LHCN-M2 (cell line): ENCODE measurements around the gene FAM177B. TPM values are rescaled to one million over a fixed set of nuclear protein-coding genes. Genes with fewer than 3 reads are reported as not detected.
"Not testable (repeated sequence)": the region's sequence is repeated elsewhere in the genome, so short reads cannot be mapped to it uniquely, and the experiment has no call there.

Source experiments
- DNase-seq: peaks from one replicate; pipeline ENCODE4 v3.0.0-alpha.2; 2012; ENCODE audit warnings: low read depth
- total RNA-seq: library from RNA; depleted of rRNA; stranded (reverse); fragments of >200 nt; gene quantifications from 2 replicates; pipeline ENCODE4 v1.2.3, GENCODE V29; 2014

FAM177B gene
- total RNA-seq, 1 experiment from 2014 or later = not detected

GRCh38 chr1:222739929-222740328 is 2.9 kb downstream of the FAM177B start:
- no peak for DNase-seq

DNA sequence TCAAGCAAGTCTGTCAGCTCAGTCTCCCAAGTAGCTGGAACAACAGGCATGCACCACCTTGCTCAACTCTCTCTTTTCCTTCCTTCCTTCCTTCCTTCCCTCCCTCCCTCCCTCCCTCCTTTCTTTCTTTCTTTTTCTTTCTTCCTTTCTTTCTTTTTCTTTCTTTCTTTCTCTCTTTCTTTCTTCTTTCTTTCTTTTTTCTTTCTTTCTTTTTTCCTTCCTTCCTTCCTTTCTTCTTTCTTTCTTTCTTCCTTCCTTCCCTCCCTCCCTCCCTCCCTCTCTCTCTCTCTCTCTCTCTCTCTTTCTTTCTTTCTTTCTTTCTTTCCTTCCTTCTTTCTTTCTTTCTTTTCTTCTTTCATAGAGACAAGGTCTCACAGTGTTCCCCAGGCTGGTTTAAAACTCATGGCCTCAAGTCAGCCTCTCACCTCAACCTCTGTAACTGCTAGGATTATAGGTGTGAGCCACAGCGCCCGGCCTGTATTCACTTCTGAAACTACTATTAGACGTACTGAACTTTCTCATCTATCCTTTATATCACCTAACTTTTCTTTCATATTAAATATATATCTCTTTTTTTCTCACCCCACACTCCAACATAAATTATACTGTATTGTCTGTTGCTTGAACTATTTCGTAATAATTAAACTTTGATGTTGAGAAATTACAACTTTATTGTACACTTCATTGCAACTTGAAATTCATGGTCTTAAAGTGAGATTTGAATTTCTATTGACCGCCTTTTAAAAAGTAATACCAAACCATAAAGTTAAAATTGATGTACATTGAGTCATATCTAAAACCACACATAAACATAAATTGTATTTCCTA is 4.8 kb downstream of the FAM177B start:
- DNase-seq = not testable (repeated sequence)

GRCh38 chr1:222749927-222750326 is 12.9 kb downstream of the FAM177B start:
- no peak for DNase-seq

DNA sequence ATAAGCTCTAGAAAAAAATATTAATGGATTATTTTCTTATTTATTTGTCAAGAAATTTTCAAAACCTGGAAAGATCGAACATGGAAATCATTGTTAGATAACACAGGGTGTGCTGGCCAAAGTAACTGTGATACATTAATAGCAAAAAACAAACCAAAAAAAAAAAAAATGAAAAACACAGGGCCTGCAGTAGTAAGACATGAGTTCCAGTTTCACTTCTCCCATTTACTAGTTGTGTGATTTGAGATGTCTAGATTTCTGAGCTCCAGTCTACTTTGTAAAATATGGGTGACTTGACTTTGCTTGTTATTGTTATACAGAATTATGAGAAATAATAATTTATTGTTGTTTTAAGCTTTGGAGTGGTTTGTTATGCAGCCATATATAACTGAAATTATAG is 13.6 kb downstream of the FAM177B start:
- DNase-seq = no peak

GRCh38 chr1:222751255-222751654 is 14.3 kb downstream of the FAM177B start:
- no peak for DNase-seq

DNA sequence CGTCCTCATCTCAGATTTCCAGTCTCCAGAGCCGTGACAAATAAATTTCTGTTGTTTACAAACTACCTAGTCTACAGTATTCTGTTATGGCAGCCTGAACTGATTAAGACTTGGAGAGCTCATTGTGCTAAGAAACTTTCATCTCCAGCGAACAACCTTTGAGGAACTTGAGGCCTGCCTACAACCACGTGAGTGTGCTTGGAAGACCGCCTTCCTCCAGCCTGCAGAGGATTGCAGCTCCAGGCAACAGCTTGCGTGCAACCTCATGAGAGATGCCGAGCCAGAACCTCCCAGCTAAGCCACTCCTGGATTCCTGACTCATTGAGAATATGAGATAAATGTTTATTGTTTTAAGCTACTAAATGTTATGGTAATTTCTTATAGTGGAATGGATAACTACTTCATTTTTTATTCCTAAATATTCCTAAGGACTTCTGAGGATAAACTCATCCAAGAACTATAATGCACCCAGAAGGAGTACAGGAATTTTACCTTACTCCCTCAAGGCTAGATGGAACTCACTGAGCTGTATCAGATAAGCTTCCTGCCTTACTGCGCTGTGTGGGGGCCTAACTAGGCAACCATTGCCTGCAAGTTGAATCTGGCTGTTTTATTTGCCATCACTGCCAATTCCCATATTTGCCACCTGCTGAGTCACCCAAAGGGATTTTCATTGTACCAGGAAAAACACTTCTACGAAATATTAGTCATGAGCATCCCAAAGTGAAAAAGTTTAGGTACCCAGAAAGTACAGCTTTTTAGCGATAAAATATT is 17.6 kb downstream of the FAM177B start:
- DNase-seq = peak; percentile 85

DNA sequence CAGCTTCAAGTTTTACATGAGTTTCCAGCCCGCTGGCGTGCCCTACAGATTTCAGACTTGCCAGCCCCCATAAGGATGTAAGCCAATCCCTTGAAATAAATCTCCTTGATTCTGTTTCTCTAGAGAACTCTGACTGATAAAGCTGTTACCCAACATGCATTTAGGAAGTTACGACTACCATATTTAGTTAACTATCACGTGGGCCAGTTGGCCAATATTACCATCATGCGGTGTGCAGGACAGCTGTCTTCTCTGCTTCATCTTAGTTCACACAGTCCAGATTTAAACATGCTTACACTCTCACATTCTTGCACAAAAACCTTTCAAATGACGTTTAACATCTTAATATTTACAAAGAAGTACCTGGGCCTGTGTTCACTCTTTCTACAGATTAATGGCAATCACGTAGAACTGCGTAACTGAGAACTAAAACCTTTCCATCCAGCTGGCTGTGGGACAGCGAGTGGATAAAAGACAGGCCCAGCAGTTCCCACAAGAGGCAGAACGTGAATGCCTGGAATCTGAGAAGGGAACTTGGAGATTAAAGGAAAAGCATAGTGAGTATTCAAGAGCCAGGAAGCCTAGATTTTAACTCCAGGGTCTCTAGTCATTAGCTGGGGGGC is 20.8 kb downstream of the FAM177B start:
- DNase-seq = no peak

DNA sequence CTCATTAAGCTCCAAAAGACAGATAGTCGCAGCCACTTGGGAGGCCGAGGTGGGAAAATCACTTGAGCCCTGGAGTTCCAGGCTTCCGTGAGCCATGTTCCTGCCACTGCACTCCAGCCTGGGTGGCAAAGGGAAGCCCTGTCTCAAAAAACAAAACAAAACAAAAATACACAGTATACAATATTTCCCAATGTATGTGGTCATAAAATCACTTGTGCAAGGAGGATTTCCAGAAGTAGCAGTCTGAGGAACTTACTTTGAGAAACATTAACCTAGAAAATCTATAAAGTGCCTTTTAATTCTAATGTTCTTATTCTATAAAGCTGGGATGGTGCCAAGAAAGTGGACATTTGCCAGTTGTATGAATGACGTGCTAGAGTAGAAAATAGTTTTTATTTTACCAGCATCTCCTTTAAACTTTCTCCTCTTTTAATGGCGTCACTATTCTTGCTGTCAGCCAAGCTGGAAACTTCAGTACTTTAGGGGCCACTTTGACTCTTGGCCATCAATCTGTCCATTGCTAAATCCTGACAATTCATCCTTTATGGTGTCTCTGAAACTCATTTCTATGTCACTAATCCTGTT is 22.5 kb downstream of the FAM177B start:
- no peak for DNase-seq

- DNase-seq = peak; percentile 32
These were observed 24.1 kb downstream of the FAM177B start for GRCh38 chr1:222761083-222761482.

DNA sequence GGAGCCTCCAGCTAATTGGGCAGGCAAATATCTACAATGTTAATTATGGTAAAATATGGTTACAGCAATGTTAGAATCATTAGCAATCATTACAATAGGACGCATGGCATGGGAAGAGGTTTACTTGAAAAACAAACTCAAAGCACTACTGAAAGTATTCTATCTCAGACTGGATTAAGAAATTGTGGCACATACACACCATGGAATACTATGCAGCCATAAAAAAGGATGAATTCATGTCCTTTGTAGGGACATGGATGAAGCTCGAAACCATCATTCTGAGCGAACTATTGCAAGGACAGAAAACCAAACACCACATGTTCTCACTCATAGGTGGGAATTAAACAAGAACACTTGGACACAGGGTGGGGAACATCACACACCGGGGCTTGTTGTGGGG is 25.2 kb downstream of the FAM177B start:
- DNase-seq = not testable (repeated sequence)

DNA sequence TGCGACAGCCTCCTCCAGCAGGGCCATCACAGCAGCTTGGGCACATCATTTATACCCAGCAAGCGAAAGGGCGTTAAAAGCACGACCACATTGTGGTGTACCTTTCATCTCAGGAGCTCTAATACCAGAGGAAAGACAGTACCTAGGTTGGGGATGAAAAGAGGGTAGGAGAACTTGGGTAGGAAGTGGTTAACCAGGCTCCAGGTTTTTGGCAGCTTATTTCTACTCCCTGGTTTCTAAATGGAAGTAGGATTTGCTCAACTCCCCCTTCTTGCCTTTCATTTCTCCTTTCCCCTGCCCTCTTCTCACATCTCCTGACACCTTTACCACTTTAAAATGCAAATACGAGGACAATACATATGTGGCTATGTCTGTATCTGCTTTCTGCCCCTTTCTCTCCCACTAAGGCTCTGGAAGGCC is 30.2 kb downstream of the FAM177B start:
- no peak for DNase-seq

DNA sequence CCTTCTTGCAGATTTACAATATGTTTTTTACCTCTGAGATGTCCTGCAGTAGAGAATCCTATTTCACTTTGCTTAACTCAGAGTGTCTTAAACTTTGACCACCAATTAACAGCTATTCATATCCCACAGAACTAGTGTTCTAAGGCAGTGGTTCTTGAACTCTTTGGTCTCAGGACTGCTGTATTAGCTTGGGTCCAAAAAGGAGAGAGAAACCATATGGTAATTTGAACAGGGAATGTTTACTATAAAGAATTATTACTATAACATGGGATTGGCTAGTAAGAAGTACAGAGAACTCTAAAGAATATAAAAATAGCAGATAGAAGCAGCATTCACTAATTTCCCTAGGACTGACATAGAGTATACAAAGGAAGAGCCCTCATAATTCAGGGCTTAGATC is 31.6 kb downstream of the FAM177B start:
- DNase-seq = no peak

DNA sequence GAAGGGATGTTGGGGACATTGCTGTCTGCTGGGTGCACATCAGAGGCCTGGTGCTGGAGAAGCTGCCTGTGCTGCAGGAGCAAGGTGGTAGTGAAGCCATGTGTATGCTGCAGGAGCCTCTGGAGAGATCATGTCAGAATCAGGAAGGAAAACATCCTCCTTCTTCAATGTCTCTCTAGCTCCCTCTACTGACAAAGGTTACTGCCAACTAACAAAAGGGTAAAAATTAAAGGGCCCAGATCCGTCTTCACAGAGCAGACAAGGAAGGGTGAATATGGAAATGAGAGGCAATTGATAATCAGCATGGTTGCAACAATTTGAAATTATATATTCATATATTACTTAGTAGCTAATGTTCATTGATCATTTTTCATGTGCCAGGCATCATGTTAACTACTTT is 32.2 kb downstream of the FAM177B start:
- no peak for DNase-seq

- no peak for DNase-seq
These were observed 33.1 kb downstream of the FAM177B start for GRCh38 chr1:222769971-222770620.

- DNase-seq = peak; percentile 47
These were observed 36.0 kb downstream of the FAM177B start for GRCh38 chr1:222772996-222773379.

GRCh38 chr1:222777463-222777862 is 40.5 kb downstream of the FAM177B start:
- DNase-seq = peak; percentile 57

GRCh38 chr1:222777977-222778376 is 41.0 kb downstream of the FAM177B start:
- peak; percentile 34 for DNase-seq

GRCh38 chr1:222781251-222781650 is 44.2 kb downstream of the FAM177B start:
- no peak for DNase-seq

DNA sequence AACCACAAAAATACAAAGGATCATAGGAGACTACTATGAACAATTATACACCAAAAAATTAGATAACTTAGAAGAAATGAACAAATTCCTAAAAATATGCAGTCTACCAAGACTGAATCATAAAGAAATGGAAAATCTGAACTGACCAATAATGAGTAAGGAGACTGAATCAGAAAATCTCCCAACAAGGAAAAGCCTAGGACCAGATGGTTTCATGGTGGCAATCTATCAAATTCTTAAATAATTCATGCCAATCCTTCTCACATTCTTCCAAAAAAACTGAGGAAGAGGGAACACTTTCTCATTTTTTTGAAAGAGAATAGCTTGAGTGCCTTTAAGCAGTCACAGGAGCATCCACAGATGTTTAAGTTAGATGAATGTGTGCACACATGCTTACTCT is 46.0 kb downstream of the FAM177B start:
- no peak for DNase-seq

DNA sequence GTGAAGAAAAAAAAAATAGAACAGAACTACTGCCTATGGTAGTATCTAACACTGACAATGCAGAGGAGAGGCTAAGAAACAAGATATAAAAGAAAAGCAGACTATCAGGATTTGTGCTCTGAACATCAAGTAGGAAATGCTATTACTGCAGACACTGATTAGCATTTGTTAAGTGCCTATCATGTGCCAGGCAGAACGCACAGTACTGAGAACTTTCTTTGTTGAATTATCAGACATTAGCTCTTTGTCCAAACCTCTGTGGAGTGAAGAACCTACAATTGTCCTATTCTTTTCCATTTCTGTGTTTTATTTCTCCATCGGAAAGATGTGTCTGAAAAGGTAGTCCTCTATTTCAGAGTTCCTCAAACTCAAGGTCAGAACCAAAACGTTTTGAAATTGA is 47.4 kb downstream of the FAM177B start:
- DNase-seq = no peak

GRCh38 chr1:222784916-222785315 is 47.9 kb downstream of the FAM177B start:
- DNase-seq = no peak
